ENCODE measurements around the gene ACTG2. TPM values are rescaled to one million over a fixed set of nuclear protein-coding genes. Genes with fewer than 3 reads are reported as not detected.

The ACTG2 gene
- total RNA-seq, 2 donors from 2014 or later: 0.27 TPM; not detected in 1

- peak overlapping the region; percentile 56 to 76 for H3K27ac Mint-ChIP-seq
- no peak for DNase-seq (ENCODE audit: low spot score in 2 of 2)
- H3K9me3 Mint-ChIP-seq: peaks cover 6 to 7% of the 10 kb centered on the region in 2 donors
- ATAC-seq: peak; percentile 49 to 71
- H3K36me3 Mint-ChIP-seq: peaks cover 8 to 30% of the 10 kb centered on the region in 2 donors
These were observed 71.4 kb downstream of the ACTG2 start for GRCh38 chr2:73964223-73964622.

- H3K27ac Mint-ChIP-seq: peak overlapping the region in 1 of 2 donors; percentile 60
- peaks cover 6 to 7% of the 10 kb centered on the region in 2 donors for H3K9me3 Mint-ChIP-seq
- no peak for ATAC-seq
- H3K36me3 Mint-ChIP-seq: peaks cover 7 to 27% of the 10 kb centered on the region in 2 donors
- DNase-seq (ENCODE audit: low spot score in 2 of 2): no peak
These were observed 72.2 kb downstream of the ACTG2 start for GRCh38 chr2:73965053-73965452.

GRCh38 chr2:73968357-73968937 lies 75.6 kb downstream of the ACTG2 start:
- Mint-ChIP-seq H3K9me3 (no peaks in the 10 kb centered on the region), H3K27ac (no peak overlapping the region), H3K36me3 (peaks cover 0 to 7% of the 10 kb centered on the region in 2 donors)
- ATAC-seq (no peak), DNase-seq (ENCODE audit: low spot score in 2 of 2) (no peak)

- no peaks in the 10 kb centered on the region for H3K9me3 Mint-ChIP-seq
- no peak for DNase-seq (ENCODE audit: low spot score in 2 of 2)
- peaks cover 0 to 7% of the 10 kb centered on the region in 2 donors for H3K36me3 Mint-ChIP-seq
- peak; percentile 19 to 36 for ATAC-seq
- peak overlapping the region in 1 of 2 donors; percentile 86 for H3K27ac Mint-ChIP-seq
These were observed 76.5 kb downstream of the ACTG2 start for GRCh38 chr2:73969356-73969755.

Other genes starting within 250 kb of the ACTG2 start
- gene TPRKB, start 155.7 kb upstream of the ACTG2 start, total RNA-seq: 10 to 100 TPM; 34.7 to 48.6 TPM
- gene DUSP11, start 112.9 kb upstream of the ACTG2 start, total RNA-seq: 10 to 100 TPM; 31.0 to 31.1 TPM
- gene C2orf78, start 108.8 kb upstream of the ACTG2 start, total RNA-seq: not detected
- 100 to 1,000 TPM in 1 of 2 donors, 10 to 100 TPM in 1; 76.0 to 110 TPM for gene STAMBP, start 64.0 kb upstream of the ACTG2 start, total RNA-seq
- 10 to 100 TPM; 75.5 to 89.1 TPM for gene DGUOK, start 33.9 kb downstream of the ACTG2 start, total RNA-seq
- 10 to 100 TPM; 15.9 to 24.7 TPM for gene TET3, start 91.9 kb downstream of the ACTG2 start, total RNA-seq